ENCODE results near the gene TMEM219.
"Not testable (repeated sequence)": the region's sequence is repeated elsewhere in the genome, so short reads cannot be mapped to it uniquely, and the experiment has no call there.

Gene TMEM219

DNA sequence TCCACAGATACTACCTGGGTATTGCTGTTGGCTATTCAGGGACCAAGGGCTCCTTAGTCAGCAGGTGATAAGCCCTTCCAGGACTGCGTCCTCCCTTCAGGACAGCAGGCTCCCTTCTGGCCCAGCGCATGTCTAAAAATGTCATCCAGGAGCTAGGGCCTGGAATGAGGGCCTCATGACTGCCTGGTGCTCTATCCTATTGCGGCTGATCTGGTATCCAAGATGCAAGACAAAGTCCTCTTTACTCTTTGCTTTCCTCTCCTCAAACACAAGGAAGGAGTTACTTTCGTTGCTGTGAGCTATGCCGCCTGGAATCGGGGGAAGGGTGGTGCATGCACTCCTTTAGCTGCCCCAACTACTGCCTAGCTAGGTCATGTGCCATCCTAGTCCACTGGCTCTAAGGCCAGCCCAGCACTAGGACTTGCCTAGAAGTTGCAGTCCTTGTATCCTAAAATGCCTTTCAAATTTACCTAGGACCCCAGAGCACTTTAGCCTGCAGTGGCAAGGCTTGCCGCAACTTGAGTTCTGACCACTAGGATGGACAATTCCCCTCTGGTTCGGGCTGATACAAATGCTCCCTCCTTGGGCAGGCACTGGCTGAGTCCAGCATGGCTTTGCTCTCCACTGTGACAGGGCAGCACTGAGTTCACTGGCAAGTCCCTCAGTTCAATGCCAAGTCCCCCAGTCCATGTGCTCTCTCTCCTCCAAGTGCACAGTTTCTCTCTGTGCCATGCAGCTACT, 10.1 kb upstream of the TMEM219 start:
- DNase-seq: no peak

DNA sequence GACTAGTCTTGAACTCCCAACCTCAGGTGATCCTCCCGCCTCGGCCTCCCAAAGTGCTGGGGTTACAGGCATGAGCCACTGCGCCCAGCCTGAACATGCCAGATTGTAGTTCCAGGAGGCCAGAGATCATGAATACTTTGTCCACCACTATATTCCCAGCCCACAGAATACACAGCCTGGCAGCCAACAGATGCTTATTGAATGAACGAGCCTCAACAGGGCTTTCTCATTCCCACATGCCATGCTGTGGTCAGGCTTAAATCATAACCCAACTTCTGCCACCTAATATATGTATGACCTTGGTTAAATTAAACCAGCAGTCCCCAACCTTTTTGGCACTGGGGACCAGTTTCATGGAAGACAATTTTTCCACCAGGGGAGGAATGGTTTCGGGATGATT, 3.1 kb upstream of the TMEM219 start:
- no peak for DNase-seq

DNA sequence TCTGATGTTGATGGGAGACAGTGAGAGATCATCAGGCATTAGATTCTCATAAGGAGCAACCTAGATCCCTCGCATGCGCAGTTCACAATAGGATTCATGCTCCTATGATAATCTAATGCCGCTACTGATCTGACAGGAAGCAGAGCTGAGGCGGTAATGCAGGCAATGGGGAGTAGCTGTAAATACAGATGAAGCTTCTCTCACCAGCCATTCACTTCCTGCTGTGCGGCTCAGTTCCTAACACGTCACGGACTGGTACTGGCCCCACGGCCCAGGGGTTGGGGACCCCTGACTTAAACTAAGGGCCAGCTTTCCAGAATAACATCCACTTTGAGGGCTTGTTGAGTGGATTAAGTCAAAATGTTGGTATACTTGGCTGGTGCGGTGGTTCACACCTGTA, 2.6 kb upstream of the TMEM219 start:
- DNase-seq: no peak

DNA sequence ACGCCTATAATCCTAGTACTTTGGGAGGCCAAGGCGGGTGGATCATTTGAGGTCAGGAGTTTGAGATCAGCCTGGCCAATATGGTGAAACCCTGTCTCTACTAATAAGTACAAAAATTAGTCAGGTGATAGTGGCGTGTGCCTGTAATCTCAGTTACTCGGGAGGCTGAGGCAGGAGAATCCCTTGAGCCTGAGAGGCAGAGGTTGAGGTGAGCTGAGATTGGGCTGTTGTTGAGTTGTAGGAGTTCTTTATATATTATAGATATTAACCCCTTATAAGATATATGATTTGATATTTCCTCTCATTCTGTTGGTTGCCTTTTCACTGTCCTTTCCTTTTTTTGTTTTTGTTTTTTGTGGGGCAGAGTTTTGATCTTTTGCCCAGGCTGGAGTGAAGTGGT, 2.1 kb upstream of the TMEM219 start:
- not testable (repeated sequence) for DNase-seq

DNA sequence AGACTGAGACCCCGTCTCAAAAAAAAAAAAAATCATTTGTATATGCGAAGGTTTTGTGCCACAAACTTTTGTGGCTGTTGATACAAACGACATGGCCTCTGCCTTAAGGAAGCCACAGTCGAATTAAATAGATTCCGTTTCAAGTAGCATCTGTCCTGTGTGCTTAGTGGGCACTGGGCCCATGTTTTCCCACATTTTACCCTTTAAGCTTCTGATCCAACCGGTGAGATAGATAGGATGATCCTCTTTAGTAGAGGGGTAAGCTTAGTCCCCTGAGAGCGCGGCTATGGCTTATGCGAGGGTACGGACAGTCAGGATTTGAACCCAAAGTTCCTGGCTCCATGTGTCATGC, 776 bp upstream of the TMEM219 start:
- DNase-seq: no peak

DNA sequence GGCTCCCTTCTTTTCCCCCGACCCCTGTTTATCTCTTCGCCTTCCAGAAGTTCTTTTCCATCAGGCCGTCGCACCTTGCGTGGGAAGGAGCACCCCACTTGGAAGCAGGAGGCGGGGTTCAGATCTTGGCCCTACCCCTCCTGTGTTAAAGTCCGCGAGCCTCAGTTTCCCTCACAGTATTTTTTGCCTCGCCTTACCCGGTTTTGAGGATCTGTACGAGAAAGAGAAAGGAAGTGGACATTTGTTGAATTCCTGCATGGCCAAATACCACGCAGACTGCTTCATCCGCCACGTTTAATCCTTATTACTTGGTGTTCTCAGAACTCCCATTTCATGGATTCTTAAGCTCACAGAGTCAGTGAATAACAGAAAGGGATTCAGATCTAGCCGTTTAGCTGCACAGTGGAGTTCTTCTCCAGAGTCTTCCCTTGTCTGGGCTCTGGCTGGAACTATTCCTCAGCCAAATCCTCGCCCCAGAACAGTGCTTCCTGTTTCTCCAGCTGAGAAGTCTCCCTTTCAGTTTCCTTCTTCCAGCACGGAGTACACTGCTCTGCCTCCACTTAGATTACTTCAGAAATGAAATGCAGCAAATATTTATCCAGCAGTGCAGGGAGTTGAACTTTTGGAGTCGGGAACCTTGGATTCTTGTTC, 590 bp downstream of the TMEM219 start:
- DNase-seq: no peak

DNA sequence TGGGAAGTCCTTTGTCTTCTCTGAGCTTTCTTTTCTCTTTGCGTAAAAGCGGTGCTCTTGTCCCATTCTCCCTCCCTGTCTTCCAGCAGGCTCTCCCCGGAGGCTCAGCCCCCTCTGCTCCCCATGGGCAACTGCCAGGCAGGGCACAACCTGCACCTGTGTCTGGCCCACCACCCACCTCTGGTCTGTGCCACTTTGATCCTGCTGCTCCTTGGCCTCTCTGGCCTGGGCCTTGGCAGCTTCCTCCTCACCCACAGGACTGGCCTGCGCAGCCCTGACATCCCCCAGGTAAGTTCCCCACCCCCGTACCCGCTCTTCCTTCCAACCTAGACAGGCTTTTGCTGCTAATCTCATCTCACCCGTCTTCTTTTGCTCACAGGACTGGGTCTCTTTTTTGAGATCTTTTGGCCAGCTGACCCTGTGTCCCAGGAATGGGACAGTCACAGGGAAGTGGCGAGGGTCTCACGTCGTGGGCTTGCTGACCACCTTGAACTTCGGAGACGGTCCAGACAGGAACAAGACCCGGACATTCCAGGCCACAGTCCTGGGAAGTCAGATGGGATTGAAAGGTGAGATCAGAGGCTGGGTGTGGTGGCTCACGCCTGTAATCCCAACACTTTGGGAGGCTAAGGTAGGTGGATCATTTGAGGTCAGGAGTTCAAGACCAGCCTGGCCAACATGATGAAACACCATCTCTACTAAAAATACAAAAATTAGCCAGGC, 1.3 kb downstream of the TMEM219 start:
- DNase-seq: no peak

DNA sequence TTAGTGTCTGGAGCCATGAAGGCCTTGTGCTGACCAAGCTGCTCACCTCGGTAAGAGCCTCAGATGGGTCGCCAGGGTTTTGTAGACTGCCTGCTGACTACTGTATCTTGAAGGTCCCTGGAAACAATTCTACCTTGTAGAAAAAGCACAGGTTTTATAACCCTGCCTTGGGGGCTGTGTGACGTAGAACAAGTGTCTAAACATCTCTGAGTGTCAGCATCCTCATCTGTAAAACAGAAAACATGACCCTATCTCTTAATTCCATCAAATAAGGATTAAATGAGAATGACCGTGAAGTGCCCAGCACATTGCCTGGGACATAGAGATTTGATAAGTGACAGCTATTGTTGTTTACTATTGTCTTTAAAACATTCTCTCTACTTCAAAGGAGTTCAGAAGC, 6.3 kb downstream of the TMEM219 start:
- DNase-seq: no peak

DNA sequence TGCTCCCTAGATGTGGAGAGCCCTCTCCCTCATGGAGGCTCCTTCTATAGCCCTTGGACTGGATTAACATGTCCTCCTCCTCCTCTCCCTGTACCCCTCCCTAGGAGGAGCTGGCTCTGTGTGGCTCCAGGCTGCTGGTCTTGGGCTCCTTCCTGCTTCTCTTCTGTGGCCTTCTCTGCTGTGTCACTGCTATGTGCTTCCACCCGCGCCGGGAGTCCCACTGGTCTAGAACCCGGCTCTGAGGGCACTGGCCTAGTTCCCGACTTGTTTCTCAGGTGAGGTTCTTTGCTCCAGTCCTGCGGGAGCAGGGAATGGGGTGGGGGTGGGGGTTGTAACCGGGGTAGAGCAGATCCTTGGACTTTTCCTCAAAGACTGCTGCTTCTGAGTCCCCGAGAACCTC, 9.4 kb downstream of the TMEM219 start:
- DNase-seq: no peak

DNA sequence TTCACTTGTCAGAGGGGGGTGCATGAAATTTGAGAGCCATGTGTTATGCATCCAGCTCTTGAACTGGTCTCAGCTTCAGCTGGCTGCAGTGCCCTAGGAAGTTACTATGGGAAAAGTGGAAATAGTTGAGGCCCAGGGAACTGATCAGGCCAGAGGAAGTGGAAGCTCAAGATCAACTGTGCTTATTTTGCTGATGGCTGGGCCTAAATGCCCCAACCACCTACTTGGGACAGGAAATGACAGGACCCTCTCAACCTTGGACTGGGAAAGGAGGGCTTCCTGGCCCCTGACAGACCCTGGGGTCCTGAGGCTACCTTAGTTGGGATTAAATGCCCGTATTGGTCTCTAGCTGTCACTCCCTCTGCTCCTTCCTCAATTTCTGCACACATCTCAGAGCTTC, 10.6 kb downstream of the TMEM219 start:
- DNase-seq: no peak

DNA sequence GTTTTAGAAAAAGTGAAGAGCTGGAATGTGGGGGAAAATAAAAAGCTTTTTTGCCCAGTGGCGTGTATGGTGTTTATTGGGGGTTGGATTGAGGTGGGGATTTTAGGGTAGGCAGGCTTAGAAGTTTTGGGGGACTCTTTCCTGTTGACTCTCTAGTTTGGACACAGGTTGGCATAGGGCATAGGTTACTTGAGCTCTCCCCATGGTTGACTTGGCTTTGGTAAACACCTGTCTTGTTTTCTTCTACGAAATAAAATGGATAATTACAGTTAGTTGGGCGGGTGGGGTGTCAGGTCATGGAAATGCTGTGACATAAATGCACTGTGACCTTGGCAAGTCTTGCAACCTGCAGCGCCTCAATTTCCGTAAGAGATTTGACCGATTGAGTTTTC, 11.1 kb downstream of the TMEM219 start:
- DNase-seq: no peak

DNA sequence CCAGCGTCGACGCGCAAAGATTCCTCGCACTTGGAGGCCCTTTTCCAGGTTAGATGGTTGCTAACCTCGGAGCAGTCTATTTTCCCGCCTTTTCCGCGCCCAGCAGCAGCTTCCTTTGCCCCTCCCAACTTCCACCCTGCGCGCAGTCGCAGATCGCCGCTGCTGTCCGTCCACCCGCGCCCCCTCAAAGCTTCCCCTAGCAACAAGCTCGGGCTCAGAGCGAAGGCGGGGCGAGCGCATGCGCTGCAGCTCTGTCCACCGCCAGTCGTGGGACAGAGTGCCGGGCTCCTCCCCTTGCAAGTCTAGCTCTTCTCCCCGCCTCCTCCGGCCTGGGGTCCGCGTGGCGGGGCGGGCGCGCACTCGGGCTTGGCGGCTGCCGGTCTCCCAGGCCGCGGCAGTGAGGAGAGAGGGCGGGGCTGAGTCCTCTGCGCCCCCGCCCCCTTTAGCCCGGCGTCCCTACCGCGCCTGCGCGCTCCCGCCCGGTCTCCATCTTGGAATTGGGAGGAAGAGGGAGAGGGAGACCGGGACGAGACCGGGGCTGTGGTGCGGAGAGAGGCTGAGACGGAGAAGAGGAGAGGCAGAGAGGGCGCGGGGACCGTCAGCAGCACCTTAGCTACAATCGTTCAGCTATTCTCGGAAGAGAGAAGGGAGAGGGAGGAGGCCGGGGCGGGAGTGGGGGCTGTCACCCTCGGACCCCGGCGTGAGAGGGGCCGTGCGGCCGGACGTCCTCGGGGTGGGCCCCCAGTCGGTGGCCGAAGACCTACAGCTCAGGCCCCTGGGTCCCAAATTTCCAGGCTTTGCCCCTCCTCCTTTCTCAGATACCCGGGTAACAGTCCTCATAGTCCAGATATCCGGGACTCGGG, 11.7 kb downstream of the TMEM219 start, which contains the start of gene TAOK2:
TAOK2 (plus strand) TSS at position 485 of the 863 bp plus-strand sequence. CDS start 3,905 bp downstream, outside the sequence.
- peak; percentile 90 for DNase-seq

DNA sequence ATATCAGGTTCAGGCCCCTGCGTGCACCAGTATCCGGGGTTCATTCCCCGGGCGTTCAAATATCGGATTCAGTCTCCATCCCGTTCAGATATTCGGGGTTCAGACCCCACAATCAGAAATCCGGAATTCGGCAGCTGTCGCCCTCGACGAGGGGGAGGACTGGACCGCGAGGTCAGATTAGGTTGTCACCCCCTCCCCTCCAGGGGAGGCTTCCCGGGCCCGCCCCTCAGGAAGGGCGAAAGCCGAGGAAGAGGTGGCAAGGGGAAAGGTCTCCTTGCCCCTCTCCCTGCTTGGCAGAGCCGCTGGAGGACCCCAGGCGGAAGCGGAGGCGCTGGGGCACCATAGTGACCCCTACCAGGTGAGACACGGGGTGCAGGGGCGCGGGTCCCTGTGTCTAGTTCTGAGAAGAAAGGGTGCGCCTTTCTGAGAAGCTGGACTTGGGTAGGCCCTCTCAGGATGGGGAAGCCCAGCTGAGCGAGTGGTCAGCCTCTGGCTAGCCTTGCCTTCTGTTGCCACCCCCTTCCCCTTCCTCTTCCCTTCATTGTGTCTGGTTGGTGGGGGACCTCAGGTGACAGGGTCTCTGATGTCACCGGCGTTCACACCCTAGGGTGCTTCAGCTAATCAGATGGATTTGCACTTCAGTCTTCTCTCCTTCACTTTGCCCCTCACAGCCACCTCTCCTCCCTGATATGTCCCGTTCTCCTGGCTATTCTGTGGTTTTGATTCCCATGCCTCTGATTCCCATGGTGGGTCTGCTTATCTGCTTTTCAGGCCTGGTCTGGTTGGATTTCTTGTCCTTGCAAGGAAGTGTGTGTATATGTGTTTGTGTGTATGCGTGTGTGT, 12.6 kb downstream of the TMEM219 start:
- no peak for DNase-seq

DNA sequence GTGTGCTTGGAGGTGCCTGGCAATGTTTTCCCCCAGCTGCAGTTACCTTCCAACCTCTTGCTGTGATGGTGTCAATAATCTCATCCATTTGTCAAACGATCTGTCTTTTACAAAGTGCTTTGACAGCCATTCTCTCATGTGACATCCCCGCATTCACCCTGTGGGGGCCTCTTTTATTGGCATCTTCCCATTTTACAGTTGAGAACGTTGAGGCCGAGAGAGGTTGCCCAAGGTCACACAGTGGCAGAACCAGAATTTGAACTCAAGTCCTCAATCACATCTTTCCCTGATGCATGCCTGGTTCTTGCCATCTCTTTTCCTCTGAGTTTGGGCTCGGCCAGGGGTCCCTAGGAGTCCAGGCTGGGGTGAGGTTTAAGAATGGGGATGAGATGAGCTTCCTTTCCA, 13.3 kb downstream of the TMEM219 start:
- no peak for DNase-seq

DNA sequence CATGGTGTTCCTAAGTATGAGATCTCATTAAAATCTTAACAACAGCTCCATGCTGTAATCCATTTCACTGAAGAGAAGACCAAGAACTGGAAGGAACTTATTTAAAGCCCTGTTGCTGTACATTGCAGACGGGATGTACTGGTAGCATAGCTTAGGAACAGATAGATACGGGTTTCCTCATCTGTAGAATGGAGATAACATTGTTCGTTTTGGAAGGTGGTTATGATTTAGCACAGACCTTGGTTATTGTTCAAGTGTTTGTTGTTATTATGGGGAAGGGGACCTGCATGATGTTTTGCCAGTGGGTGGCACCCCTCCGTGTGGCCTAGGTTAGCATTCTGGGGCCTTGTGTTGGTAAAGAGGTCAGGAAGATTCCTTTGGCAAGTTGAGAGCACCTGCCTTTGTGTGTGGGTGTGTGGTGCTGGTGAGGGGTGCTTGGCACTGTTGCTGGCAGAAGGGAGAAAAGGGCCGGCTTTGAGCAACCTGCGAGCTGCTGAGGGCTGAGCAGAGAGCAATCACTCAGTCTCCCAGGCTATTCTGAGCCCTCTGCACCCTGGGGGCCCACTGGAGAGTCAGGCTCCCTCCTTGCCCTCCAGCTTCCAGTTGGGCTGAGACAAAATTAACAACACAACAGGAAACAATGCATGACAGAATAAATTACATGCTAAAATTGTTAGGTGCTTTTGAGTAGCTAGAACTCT, 14.1 kb downstream of the TMEM219 start:
- no peak for DNase-seq

DNA sequence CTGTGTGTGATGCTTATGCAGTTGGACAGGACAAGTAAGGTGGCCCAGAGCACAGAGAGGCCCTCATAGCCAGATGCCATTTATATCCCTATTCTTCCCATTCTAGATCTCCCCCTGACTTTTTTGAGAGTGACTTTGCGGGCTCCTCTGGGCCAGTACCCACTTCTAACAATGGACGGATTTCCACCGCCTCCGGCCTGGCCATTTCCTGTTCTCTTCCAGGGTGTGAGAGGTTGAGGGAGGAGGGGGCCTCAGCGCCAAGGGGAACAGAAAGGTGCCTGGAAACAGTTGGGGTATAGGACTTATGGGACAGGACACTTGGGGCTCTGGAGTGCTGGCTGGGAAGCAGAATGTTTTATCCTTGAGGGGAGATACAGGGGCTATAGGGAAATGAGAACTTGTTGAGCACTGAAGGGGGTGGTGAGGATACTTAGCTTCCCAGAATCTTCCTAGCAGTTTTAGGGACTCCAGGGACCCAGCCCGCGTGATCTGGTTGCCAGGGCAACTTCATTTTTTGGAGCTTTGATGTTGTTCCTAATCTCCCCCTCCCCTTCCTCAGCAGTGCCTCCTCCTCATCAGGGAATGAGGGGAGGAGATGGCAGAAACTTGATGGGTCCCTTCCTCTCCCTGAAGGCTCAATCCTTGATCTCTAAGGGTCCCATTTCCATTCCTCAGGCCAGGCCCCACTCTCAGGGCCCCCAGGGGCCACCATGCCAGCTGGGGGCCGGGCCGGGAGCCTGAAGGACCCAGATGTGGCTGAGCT, 15.4 kb downstream of the TMEM219 start:
- DNase-seq: no peak

DNA sequence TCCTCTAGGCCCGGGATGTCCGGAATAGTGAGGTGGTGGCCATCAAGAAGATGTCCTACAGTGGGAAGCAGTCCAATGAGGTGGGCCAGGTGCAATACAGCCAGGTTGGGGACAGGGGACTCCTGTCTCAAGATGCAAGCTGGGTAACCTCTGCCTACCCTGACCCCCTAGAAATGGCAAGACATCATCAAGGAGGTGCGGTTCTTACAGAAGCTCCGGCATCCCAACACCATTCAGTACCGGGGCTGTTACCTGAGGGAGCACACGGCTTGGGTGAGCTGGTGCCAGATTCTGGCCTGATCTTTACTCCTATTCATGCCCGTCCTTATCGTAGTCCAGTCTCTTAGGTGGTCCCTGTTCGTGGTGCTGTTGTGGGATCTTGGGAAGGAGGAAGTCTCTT, 16.2 kb downstream of the TMEM219 start:
- no peak for DNase-seq

DNA sequence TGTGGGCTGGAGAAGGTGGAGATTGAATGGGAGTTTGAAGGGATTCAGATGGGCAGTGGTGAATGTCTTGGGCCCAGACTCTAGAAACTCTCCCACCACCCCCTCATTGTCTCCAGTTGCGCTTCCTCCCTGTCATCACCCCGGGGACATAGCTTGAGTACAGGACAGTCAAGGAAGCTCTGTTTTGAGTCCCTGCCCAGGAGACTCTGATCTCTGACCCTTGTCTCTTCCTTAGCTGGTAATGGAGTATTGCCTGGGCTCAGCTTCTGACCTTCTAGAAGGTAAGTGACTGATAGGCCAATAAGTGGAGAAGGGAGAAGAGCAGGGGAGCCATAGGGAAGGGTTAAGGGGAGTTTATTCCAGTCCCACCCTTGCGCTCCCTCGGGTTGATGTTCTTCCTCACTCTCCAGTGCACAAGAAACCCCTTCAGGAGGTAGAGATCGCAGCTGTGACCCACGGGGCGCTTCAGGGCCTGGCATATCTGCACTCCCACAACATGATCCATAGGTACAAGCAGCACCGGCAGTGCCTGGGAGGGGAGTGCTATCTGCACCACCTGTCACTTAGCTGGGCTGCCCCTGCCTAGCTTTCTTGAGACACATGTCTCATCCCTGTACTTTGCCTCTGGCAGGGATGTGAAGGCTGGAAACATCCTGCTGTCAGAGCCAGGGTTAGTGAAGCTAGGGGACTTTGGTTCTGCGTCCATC, 16.8 kb downstream of the TMEM219 start:
- DNase-seq: no peak

DNA sequence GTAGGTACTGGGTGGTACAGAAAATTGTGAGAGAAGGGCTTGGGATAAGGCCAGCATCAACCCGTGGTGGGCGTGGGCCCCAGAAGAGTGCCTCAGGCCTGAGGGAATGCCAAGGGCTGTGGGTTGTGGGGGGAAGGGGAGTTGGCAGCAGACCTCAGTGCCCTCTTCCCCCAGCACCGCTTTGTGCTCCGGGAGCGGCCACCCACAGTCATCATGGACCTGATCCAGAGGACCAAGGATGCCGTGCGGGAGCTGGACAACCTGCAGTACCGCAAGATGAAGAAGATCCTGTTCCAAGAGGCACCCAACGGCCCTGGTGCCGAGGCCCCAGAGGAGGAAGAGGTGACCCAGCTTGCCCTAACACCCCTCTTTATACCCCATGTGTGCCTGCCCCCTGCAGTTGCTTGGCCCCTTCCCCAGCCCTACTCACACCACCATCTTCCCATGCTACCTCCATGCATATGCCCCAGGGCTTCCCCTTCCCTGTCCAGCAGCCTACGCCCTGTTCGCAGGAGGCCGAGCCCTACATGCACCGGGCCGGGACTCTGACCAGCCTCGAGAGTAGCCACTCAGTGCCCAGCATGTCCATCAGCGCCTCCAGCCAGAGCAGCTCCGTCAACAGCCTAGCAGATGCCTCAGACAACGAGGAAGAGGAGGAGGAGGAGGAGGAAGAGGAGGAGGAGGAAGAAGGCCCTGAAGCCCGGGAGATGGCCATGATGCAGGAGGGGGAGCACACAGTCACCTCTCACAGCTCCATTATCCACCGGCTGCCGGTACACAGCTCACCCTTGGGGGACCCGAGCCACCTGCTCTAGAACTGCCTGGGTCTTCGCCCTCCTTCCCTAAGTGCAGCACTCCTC, 20.9 kb downstream of the TMEM219 start:
- no peak for DNase-seq

Data from NCI-H1694 (cell line).